Measurements from ENCODE around the gene MIER2. TPM values are rescaled to one million over a fixed set of nuclear protein-coding genes. Genes with fewer than 3 reads are reported as not detected.

The MIER2 gene
- polyA plus RNA-seq, 1 of the 3 experiments (the other 2 are of a cell fraction) = 15.9 TPM

DNA sequence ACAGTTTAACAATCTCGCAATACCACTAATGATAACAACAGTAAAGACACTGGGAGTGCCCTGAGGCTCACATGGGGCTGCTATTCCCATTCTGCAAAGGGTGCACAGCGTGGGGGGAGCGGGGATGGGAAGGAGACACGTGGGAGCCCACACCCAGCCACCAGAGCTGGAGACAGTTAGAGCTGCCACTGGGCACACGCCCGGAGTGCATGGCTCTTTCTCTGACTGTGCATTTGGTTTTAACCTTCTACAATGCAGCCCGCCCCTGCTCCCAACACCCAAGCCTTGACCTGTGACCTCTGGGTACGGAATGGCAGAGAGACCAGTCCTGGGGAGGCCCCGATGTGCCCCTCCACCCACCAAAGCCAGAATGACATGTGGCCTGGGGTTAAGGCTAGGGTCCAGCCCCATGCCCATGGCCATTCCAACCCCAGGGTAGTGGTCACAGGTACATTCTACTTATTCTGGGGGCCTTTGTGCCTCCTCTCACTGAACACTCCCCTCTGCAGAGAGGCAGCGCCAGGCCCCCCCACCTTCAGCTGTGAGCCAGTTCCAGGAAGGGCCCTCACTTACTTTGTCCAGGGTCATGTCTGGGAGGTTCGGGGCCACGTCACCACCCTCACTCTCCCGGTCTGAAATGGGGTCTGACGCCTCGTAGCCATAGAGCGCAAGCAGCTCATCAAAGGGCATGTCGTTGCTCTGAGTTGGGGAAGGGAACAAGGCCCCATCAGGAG is 17.1 kb downstream of the MIER2 start:
- Histone ChIP-seq H3K36me3 (replicated peaks in 1 of 2; ENCODE audit: control insufficient read depth in 1 of 2, insufficient read depth in 2 of 2, low read length in 1 of 2) (peaks cover 37 to 59% of the 10 kb centered on the region in 2 experiments), H3K9ac (no peak overlapping the region), H3K27me3 (ENCODE audit: insufficient read depth) (no peaks in the 10 kb centered on the region), H3K79me2 (ENCODE audit: insufficient read depth) (peaks cover 33% of the 10 kb centered on the region), H3K4me1 (ENCODE audit: control insufficient read depth in 1 of 2, insufficient read depth in 2 of 2, low read depth in 1 of 2, low read length in 1 of 2) (no peaks in the 10 kb centered on the region), H2AFZ (ENCODE audit: low read depth) (no peak overlapping the region), H3K4me2 (no peak overlapping the region), H3K9me2 (no peaks in the 10 kb centered on the region), H3K4me3 (ENCODE audit: low read depth in 2 of 2, low read length in 1 of 2) (no peak overlapping the region), H3K9me3 (no peaks in the 10 kb centered on the region), H3K27ac (ENCODE audit: low read depth in 2 of 2, low read length in 1 of 2) (no peak overlapping the region), H3F3A (replicated peaks; ENCODE audit: insufficient read depth) (no peaks in the 10 kb centered on the region), H4K20me1 (ENCODE audit: insufficient read depth) (no peaks in the 10 kb centered on the region)
- no peak for TF ChIP-seq RAD21 (IDR thresholded peaks at IDR 0.05; ENCODE audit: low read length)
- no peak for TF ChIP-seq SIN3A (IDR thresholded peaks at IDR 0.05; ENCODE audit: borderline replicate concordance, low read depth, low read length)
- no peak for TF ChIP-seq MAX (IDR thresholded peaks at IDR 0.05; ENCODE audit: low read depth)
- no peak for TF ChIP-seq MXI1 (IDR thresholded peaks at IDR 0.05; ENCODE audit: low read depth, low read length)
- TF ChIP-seq FOXM1 (IDR thresholded peaks at IDR 0.05; ENCODE audit: low read depth) = no peak
- TF ChIP-seq RFX5 (IDR thresholded peaks at IDR 0.05; ENCODE audit: low read length) = no peak
- no peak for TF ChIP-seq TCF12 (IDR thresholded peaks at IDR 0.05)
- no peak for TF ChIP-seq RCOR1 (IDR thresholded peaks at IDR 0.05; ENCODE audit: low read length)
- no peak for TF ChIP-seq TAF1 (IDR thresholded peaks at IDR 0.05; ENCODE audit: borderline replicate concordance, low read depth, low read length)
- TF ChIP-seq GATA2 (CRISPR knock-in tag; IDR thresholded peaks at IDR 0.05) = no peak
- TF ChIP-seq FOXJ3 (CRISPR knock-in tag; IDR thresholded peaks at IDR 0.05) = no peak
- TF ChIP-seq, protein P1, sequence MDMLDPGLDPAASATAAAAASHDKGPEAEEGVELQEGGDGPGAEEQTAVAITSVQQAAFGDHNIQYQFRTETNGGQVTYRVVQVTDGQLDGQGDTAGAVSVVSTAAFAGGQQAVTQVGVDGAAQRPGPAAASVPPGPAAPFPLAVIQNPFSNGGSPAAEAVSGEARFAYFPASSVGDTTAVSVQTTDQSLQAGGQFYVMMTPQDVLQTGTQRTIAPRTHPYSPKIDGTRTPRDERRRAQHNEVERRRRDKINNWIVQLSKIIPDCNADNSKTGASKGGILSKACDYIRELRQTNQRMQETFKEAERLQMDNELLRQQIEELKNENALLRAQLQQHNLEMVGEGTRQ (IDR thresholded peaks at IDR 0.05; ENCODE audit: borderline replicate concordance, low read depth, low read length) = no peak
- ChIA-PET POLR2A (no interaction called here), CTCF (no interaction called here)
- DNase-seq = no peak
- 95% methylated on average over 11 of the region's 17 CpGs for WGBS (ENCODE audit: low lambda C conversion rate)

GRCh38 chr19:326871-327270 is 17.7 kb downstream of the MIER2 start:
- Histone ChIP-seq H2AFZ (ENCODE audit: low read depth) (no peak overlapping the region), H3K9me3 (no peaks in the 10 kb centered on the region), H3K9ac (no peak overlapping the region), H3K4me1 (ENCODE audit: control insufficient read depth in 1 of 2, insufficient read depth in 2 of 2, low read depth in 1 of 2, low read length in 1 of 2) (no peaks in the 10 kb centered on the region), H3K79me2 (ENCODE audit: insufficient read depth) (peaks cover 36% of the 10 kb centered on the region), H3K36me3 (replicated peaks in 1 of 2; ENCODE audit: control insufficient read depth in 1 of 2, insufficient read depth in 2 of 2, low read length in 1 of 2) (peaks cover 40 to 63% of the 10 kb centered on the region in 2 experiments), H4K20me1 (ENCODE audit: insufficient read depth) (no peaks in the 10 kb centered on the region), H3K27me3 (ENCODE audit: insufficient read depth) (no peaks in the 10 kb centered on the region), H3K4me3 (ENCODE audit: low read depth in 2 of 2, low read length in 1 of 2) (no peak overlapping the region), H3F3A (replicated peaks; ENCODE audit: insufficient read depth) (no peaks in the 10 kb centered on the region), H3K9me2 (no peaks in the 10 kb centered on the region), H3K27ac (ENCODE audit: low read depth in 2 of 2, low read length in 1 of 2) (no peak overlapping the region), H3K4me2 (no peak overlapping the region)
- no peak for TF ChIP-seq YY1 (IDR thresholded peaks at IDR 0.05; ENCODE audit: low read depth)
- no peak for TF ChIP-seq RFX5 (IDR thresholded peaks at IDR 0.05; ENCODE audit: low read length)
- TF ChIP-seq ELF1 (IDR thresholded peaks at IDR 0.05) = no peak
- no peak for TF ChIP-seq NFIC (IDR thresholded peaks at IDR 0.05; ENCODE audit: borderline replicate concordance)
- TF ChIP-seq TAF1 (IDR thresholded peaks at IDR 0.05; ENCODE audit: borderline replicate concordance, low read depth, low read length) = no peak
- TF ChIP-seq MXI1 (IDR thresholded peaks at IDR 0.05; ENCODE audit: low read depth, low read length) = no peak
- TF ChIP-seq FOXM1 (IDR thresholded peaks at IDR 0.05; ENCODE audit: low read depth) = no peak
- TF ChIP-seq EZH2phosphoT487 (IDR thresholded peaks at IDR 0.05; ENCODE audit: borderline replicate concordance, low read depth) = no peak
- no peak for TF ChIP-seq RCOR1 (IDR thresholded peaks at IDR 0.05; ENCODE audit: low read length)
- TF ChIP-seq GABPA (IDR thresholded peaks at IDR 0.05; ENCODE audit: low read depth) = no peak
- TF ChIP-seq, protein P2, sequence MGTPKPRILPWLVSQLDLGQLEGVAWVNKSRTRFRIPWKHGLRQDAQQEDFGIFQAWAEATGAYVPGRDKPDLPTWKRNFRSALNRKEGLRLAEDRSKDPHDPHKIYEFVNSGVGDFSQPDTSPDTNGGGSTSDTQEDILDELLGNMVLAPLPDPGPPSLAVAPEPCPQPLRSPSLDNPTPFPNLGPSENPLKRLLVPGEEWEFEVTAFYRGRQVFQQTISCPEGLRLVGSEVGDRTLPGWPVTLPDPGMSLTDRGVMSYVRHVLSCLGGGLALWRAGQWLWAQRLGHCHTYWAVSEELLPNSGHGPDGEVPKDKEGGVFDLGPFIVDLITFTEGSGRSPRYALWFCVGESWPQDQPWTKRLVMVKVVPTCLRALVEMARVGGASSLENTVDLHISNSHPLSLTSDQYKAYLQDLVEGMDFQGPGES (IDR thresholded peaks at IDR 0.05; ENCODE audit: low read depth, low read length) = no peak
- TF ChIP-seq, protein P3, sequence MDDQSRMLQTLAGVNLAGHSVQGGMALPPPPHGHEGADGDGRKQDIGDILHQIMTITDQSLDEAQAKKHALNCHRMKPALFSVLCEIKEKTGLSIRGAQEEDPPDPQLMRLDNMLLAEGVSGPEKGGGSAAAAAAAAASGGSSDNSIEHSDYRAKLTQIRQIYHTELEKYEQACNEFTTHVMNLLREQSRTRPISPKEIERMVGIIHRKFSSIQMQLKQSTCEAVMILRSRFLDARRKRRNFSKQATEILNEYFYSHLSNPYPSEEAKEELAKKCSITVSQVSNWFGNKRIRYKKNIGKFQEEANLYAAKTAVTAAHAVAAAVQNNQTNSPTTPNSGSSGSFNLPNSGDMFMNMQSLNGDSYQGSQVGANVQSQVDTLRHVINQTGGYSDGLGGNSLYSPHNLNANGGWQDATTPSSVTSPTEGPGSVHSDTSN (IDR thresholded peaks at IDR 0.05) = no peak
- 92% methylated on average over 14 of the region's 15 CpGs for WGBS (ENCODE audit: low lambda C conversion rate)
- DNase-seq = no peak
- ChIA-PET CTCF (no interaction called here), POLR2A (no interaction called here)
